HG02840 (cell line): ENCODE measurements around the gene NFATC2.

ENCODE experiments used
- ATAC-seq: cut with Tn5 transposase; IDR thresholded peaks from one replicate; pipeline ENCODE4 v1.9.1; 2021; ENCODE audit warnings: mild to moderate bottlenecking, moderate library complexity, moderate number of reproducible peaks; ENCODE audit not compliant: unreplicated experiment, low FRiP score

NFATC2 gene

DNA sequence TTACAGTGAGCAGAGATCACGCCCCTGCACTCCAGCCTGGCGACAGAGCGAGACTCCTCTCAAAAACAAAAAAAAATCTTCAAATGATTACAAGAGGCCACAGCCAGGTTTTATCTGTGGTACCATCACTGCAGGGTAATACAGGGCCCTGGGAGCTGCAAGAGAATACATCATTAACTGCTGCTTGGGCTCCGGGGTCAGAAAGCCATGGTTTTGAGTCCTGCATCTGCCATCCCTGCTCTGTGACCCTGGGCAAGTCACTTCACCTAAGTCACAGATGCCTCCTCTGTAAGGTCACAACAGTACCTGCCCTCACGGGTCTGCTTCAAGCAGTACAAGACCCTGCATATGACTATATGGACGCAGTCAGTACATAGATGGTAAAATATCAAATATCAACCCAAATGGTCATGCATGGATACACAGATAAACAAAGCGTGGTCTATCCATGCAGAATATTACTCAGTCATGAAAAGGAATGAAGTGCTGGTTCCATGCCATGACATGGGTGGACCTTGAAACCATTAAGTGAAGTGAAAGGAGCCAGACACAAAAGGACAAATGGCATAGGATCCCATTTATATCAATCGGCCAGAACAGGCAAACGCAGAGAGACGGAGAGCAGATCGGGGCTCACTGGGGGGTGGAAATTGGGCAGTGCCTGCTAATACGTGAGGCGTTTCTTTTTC, 83.6 kb downstream of the NFATC2 start:
- ATAC-seq: no peak

DNA sequence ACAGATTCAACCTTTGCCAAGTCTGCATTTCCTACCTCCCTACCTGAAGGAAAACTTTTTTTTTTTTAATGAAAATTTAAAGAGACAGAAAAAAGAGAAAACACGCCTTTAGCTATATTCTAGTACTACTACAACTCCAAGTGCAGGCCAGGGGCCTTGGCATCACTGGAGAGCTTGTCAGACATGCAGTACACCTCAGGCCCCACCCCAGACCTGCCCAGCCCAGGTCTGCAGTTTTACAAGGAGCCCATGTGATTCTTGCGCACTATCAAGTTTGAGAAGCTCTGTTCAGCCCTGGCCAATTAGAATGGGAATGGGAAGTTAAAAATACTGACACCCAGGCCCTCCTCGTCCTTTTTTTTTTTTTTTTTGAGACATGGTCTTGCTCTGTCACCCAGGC, 85.0 kb downstream of the NFATC2 start:
- ATAC-seq: no peak

DNA sequence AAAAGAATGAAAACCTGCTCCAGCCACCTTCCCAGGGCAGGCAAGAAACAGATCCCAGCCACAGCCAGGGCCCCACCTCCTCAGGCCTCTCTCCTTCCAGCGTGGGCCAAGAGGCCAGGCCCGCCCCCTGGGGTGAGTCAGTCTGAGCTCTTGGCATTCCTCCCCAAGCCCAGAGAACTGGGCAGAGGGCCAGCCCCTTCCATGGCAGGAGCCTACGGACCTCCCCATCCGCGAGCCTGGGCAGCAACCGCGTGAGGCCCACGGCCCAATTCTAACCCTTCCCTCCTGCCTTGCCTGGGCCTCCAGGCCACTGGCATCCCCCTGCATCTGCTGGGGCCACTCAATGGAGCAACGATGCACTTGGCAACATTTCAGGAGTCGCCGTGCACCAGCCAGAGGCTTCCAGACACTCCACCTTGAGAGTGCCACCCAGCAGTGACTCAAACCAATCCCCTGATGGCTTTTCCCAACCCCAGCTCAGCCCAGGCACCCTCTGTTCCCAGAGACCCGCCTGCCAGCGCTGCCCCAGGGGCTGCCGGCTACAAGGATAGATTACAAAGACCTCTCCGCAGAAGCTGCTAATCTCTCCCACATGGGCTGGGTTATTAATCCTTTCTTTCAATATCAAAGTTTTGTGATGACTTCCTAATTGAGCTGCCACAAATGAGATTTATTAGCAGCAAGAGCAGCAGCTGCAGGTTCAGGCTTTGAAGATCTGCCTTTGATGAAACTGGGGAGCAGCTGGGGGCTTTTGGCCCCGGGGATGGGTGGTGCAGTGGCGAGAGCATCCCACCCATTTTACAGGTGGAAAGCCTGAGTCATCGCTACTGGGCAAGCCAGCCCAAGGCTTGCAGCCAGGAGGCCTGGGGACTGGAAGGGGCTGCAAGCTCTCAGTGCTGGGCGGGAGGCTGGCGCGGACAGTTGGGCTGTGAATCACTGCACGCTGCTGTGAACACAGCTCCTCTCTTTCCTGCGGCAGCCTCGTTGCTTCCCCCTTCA, 85.7 kb downstream of the NFATC2 start:
- no peak for ATAC-seq

DNA sequence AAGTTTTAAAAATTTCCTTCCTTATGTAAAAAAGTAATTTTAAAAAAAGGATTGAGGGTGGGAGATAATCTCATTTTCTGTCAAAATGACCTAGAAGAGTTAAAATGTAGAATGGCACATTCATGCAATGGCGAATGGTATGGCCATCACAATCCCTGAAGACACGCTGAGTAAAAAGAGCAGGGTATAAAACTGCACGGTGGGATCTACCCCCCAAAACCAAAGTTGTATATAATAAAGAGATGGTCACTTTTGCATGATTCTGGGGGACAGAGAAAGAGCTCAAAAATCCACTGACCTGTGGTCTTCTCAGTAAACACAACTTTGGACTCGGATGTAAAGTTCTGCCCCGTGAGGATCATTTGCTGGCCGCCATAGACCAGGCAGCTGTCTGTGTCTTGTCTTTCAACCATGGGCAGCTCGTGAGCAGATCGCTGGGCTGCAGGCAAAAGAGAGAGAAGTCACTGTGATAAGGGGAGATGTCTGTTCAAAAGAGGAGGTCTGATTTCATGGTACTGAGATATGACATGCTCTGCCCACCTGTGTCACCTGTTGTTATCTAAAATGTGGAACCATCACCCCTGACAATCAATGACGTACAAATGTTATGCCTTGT, 88.2 kb downstream of the NFATC2 start:
- no peak for ATAC-seq

DNA sequence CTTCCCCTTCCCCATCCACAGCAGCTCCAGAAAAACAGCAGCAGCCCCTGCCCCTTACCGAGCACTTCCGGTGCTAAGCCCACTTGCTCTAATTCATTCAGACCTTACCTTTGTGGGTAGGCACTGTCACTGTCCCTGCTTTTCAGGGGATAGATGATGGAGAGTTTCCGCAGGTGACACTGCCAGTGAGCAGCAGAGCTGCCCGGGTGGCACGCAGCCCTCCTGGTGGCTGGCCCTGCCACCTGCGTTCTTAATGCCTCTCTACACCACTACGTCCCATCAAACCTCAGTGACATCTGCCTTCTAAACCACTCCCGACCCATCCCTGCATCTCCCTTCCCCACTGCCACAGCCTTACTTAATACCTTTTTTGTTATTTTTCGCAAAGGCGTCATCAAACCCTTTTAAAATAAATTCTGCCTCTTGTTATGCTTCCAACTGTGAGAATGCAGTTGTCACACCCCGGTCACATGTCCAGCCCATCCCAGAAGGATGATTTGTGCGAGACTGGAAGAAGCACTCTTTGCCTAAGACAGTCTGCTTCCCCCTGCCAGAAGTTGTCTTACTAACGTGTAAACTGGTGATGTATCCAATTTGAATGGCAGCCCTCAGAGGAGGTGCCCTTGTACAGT, 89.7 kb downstream of the NFATC2 start:
- ATAC-seq: no peak

DNA sequence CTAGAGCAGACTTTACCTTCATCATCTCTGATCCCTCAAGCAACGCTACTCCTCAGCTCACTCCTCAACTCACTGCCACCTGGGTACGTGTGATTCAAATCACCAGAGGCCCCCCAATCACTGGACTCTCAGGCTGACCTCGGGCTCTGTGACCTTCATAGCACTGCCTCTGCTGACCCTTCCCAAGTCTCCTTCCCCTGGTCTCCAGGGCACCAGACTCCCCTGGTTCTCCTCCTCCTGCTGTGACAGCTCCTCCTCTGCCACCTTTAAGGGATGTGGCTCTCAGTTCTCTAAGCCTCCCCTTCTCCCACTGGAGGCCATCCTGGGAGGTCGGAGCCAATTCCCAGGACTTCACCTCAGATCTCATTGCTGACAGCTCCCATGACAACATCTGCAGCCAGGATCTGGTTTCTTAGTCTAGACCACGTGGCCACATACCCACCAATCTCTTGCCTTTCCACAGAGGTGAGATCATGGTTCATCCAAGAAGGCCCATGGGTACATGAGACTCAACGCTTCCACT, 90.4 kb downstream of the NFATC2 start:
- no peak for ATAC-seq

DNA sequence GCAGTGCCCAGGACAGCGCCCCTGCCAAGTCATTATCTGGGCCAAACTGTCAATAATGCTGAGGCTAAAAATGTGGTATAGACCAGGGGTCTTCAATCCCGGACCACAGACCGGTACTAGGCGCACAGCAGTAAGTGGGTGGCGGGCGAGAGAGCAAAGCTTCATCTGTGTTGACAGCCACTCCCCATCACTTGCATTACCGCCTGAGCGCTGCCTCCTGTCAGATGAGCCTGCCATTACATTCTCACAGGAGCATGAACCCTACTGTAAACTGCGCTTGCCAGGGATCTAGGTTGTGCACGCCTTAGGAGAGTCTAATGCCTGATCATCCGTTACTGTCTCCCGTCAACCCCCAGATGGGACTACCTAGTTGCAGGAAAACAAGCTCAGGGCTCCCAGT, 91.0 kb downstream of the NFATC2 start:
- ATAC-seq: no peak

DNA sequence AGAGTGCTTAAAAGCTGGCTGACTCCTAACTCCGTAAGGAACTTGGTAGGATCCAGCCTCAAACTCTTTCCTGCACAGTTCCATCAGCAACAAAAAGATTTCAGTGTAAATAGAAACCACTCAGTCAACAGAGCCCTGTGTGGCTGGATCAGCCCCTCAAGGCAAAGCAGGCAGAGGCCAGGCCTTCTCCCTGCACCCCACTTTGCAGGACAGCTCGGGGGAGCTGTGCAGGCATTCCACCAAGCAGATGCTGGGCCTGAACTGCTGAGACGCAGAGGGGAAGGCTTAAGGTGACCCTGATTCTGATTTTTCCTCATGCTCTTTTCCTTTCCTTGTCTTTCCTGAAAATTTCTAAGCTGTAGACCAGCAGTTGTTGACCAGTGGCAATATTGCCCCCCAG, 91.5 kb downstream of the NFATC2 start:
- ATAC-seq: no peak

DNA sequence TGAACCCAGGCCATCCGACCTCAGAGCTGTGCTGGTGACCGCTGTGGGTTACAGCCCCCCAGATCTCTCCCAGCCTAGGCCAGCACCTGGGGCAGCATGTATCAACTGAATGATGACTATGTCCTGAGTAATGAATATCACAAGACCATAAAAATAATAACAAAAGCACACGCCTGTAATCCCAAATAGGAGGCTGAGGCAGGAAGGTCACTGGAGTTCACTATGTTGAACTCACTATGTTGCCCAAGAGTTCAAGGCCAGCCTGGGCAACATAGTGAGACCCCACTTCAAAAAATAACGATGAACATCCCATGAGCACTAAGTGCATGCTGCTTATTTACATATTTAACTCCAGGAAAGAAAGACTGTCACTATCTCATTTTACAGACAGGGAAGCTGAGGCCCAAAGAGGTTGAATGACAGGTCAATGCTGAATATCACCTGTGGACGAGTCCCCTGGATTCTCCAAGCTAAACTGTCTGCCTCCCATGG, 92.3 kb downstream of the NFATC2 start:
- no peak for ATAC-seq

DNA sequence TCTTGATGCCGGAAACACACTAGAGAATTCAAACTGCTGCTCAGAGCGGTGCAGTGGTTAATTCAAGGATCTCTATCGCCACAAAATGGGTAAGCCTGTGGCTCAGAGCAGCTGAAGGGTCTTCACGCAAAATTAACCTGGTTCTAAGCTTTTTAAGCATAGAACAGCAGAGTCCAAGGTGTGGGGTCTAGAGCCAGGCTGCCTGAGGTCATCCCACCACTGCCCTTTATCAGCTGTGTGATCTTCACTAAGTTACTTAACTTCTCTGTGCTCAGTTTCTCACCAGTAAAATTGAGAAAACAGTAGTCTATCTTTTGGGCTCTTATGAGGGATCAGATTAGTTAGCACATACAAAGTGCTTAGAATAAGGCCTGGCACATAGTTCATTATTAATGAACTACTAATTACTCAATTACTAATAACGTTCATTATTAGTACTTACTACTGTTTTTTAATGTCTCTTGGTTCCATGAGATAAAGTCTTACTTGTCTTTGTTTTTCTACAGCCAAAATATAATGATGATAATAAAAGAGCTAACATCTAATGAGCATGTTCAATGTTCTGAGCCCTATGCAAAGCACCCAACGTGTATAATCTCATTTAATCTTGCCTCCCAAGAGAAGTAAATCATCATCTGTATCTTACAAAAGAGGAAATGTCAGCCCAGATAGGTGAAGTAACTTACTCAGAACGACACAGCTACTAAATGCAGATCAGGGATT, 92.9 kb downstream of the NFATC2 start:
- ATAC-seq: no peak

DNA sequence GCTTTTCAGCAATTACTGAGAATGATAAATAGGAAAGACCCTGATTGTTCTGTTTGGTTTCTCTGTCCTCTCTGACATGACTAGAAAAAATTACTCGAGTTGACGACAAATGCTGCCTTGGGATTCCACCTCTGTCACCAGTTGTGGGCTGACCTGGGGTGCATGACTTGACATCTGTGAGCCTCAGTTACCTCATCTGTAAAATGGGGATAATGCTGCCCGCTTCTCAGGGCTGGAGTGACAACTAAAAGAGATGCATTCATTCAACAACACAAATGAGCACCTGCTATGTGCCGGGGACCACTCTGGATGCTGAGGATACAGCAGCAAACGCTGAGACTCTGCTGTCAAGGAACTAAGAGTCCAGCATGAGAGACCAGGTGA, 94.8 kb downstream of the NFATC2 start:
- no peak for ATAC-seq

DNA sequence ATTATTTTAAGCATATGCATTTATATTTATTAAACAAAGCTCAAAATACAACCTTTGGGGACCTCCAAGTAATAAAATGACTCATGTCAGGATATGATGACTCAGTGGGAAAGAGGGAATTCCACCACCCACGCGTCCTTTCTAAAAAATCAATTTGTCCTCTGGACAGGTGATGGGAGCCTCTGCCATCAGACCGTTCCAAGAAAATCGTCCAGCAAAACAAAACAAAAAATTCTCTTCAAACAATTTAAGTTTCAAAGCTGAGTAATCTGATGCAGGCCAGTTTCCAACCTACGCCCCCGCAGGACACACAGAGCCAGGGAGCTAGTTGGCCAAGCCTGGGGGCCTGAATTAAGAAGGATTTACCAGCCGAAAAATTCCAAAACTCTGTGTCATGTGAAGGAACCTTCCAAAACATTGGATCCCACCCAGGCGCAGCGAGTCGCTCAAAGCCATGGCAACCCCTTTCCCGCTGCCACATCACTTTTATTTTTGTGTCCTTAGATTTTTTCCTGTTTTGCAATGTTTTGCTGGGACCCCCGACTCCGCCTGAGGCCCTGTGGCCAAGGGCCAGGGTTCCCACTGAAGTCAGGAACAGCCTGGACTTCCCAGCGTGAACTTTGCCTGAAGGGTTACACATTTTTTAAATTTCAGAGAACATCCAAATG, 95.3 kb downstream of the NFATC2 start:
- no peak for ATAC-seq

DNA sequence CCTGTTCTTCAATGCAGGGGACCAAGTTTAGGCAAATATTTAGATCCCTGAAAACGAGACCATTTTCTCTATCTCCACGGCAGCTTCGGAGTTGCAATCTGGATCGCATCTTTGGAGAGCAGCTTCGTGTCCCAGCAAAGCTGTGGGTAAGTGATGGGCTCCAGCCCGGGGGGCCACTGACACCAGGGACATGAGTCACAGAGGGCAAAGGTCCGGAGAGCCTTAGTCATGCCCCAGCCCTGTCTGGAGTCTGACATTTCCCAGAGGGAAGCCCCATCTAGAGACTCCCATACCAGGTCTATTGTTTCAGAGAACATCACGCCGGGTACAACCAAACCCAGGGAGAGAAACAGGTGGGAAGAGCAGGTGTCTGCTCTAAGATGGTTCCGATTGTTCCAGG, 95.9 kb downstream of the NFATC2 start:
- ATAC-seq: no peak

DNA sequence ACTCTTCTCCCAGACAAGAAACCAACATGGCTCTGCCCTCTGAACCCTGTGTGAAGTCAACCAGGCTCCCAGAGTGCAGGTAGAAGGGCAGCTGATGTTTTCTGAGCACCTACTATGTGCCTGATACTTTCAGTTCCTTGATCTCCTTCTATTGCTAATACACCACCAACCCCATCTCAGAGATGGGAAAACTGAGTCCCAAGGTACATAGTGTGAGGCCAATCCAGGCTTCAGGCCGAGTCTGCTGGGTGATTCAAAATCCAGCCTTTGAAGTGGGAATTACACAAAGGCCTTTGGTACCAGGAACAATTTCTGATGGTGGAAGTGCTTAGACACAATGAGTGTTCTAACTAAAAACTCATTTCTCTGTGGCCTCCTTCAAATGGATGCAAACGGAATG, 96.3 kb downstream of the NFATC2 start:
- ATAC-seq: no peak

DNA sequence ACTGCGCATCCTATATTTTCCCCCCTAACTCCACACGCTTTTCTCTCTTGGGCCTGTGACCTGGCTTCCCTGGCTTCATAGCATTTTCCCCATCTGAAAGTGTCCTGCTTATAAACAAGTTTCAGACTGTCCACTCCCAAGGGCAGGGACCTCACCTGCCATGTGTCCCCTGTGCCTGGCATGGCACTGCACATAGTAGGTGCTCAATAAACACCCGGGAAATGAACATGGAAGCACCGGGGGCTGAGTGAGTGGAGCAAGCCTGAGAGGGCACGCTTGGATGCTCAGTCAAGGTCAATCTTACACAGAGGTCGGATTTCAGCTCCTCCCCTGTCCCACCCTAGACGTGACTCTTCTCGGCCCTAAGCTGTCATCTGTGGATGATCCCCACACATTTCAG, 96.9 kb downstream of the NFATC2 start:
- ATAC-seq: no peak

DNA sequence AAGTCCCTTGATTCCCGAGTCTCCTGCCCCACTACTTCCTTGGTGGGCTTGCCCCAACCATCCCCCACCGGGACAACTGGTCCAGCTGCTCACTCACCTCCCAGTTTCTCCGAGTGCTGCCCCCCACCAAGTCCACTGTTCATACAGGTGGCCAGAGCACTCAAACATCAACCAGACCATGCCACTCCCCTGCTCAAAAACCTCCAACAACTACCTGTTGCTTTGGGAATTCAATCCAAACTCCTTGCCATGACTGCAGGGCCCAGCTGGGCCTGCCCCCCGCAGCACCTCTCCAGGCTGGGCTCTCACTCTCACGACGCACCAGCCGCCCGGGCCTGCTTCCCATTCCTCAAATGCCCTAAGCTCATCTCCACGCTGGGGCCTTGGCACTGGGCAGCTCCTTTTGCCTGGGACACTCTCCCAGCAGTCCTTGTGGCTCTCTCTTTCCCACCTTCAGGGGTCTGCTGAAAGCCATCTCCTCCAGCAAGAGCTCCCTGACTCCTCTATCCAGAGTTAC, 97.5 kb downstream of the NFATC2 start:
- no peak for ATAC-seq

DNA sequence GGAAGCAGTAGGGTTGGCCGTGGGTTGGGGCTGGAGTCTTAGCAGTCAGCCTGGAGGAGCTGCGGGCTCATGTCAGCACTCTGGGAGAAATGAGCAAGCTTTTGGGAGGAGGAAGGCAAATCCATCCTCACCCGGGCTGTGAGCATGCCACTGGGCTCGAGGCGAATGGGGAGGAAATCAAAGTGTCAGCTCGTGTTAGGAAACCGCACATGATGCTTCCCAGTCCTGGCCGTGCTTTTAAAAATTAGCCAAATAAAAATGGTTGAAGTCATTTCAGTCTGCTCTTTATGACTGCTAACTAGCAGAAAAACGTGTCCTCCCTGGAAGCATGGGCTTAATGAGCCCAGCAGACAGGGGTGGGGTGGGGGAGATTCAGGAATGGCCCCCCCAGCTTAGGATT, 98.1 kb downstream of the NFATC2 start:
- no peak for ATAC-seq

DNA sequence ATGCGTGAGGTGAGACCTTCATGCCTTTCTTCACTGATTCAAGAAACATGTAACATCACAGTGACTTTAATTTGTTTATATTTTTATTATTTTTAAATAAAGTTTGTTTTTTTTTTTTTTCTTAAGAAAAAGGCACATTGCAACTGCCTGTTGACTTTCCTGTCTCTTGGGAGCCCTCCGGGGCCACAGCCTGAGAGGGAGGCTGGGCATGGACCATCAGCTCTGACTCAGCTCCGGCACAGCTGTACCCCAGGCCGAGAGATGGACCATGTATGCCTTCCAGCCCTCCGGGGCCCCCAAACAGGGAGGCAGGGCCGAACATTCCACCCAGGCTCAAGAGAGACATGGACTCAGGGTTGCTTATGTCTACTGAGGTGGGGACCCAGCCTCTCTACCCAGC, 99.9 kb downstream of the NFATC2 start:
- ATAC-seq: no peak

DNA sequence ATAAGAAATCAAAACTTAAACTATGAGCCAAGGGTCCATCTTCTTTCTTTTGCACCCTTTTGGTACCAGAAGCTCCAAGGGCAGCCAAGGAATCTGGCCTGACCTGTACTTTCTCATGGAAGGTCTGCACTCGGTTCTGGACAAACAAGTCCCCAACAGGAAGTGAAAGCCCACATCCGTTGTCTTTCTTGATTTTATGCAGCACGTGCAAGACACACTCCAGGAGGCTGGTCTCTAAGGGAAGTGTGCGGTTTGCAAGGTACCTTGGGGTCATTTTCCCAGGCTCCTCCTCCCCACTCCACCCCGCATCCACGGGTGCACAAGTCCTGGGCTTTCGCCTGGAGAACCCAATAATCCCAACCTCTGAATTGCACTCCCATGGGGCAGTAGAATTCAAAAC, 101.9 kb downstream of the NFATC2 start:
- no peak for ATAC-seq
